Brain microvascular endothelial cell (primary cell): ENCODE measurements around the gene DCAKD.

Experiments
- DNase-seq: peaks from one replicate; pipeline ENCODE4 v3.0.0-alpha.2; 2020
- H3K27ac ChIP-seq: fragments of 250-450 bp; sonication (Bioruptor Pico); 2 replicates; pipeline ENCODE4 v1.5.1; 2020; ENCODE audit warnings: mild to moderate bottlenecking, moderate library complexity
- H3K27me3 ChIP-seq: fragments of 250-450 bp; sonication (Bioruptor Pico); replicated peaks from 2 replicates; pipeline ENCODE4 v1.5.1; 2020; ENCODE audit warnings: mild to moderate bottlenecking
- H3K36me3 ChIP-seq: fragments of 250-450 bp; sonication (Bioruptor Pico); replicated peaks from 2 replicates; pipeline ENCODE4 v1.5.1; 2020; ENCODE audit warnings: mild to moderate bottlenecking
- H3K4me3 ChIP-seq: 2 replicates; pipeline ENCODE4 v1.5.1; 2011; ENCODE audit warnings: low read depth, mild to moderate bottlenecking, control low read depth, low read length, moderate library complexity
- in situ Hi-C: cut with HindIII; loops from 2 replicates; pipeline ENCODE4 v1.10.0; 2017; ENCODE audit warnings: low sequenced_read_pairs, low pct_ligation_motif_present
- TF ChIP-seq, protein P1 (sequence below): IDR thresholded peaks from 2 replicates; pipeline ENCODE4 v1.5.1; 2011; ENCODE audit warnings: low read depth, mild to moderate bottlenecking, moderate library complexity, low read length, control low read depth, inconsistent platforms; ENCODE audit errors: missing control alignments

DCAKD gene

DNA sequence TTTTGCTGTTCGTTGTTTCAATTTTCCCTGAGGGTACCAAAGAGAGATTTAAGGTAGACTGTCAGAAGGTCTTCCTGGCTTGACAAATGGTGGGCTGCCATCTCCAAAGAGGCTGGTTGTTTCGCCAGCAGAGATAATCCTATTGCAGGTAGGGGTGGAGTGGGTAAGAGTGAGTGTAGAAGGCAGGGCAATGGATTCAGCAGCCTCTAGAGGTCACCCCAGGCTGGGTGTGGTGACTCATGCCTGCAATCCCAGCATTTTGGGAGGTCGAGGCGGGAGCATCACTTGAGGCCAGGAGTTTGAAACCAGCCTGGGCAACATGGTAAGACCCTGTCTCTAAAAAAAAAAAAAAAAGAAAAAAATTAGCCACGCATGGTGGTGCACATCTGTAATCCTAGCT, 34.6 kb downstream of the DCAKD start:
- H3K27ac ChIP-seq = no peak overlapping the region
- no peak overlapping the region for H3K4me3 ChIP-seq
- H3K27me3 ChIP-seq = no peaks in the 10 kb centered on the region
- H3K36me3 ChIP-seq = no peaks in the 10 kb centered on the region
- in situ Hi-C loops = loop anchor here (25.0 kb wide), 1 partner anchor 105 kb away; the partner anchor contains the start of gene GFAP
- TF ChIP-seq, protein P1, sequence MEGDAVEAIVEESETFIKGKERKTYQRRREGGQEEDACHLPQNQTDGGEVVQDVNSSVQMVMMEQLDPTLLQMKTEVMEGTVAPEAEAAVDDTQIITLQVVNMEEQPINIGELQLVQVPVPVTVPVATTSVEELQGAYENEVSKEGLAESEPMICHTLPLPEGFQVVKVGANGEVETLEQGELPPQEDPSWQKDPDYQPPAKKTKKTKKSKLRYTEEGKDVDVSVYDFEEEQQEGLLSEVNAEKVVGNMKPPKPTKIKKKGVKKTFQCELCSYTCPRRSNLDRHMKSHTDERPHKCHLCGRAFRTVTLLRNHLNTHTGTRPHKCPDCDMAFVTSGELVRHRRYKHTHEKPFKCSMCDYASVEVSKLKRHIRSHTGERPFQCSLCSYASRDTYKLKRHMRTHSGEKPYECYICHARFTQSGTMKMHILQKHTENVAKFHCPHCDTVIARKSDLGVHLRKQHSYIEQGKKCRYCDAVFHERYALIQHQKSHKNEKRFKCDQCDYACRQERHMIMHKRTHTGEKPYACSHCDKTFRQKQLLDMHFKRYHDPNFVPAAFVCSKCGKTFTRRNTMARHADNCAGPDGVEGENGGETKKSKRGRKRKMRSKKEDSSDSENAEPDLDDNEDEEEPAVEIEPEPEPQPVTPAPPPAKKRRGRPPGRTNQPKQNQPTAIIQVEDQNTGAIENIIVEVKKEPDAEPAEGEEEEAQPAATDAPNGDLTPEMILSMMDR = peak; percentile 48
- DNase-seq = no peak

DNA sequence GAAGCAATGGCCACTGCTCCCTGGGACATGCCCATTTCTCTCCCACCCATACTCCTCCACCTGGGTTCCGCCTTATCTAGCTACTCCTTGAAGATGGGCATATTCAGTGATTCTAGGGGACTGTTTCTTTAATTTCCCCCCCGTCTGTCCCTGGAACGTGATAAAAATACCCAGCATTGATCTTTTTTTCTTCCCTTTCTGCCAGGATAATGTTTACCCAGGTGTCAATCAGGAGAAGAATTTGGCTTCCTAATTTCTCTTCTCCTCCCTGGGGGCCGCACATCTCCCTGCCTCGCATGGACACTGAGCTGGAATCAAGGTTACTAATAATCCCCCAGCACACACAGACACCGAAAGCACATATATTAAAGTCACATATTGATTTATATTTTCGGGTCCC, 35.2 kb downstream of the DCAKD start:
- Histone ChIP-seq H3K36me3 (no peaks in the 10 kb centered on the region), H3K27ac (no peak overlapping the region), H3K4me3 (no peak overlapping the region), H3K27me3 (no peaks in the 10 kb centered on the region)
- DNase-seq = no peak
- TF ChIP-seq, protein P1 = no peak
- in situ Hi-C loops = loop anchor here (25.0 kb wide), 1 partner anchor 104 kb away; the partner anchor contains the start of gene GFAP

DNA sequence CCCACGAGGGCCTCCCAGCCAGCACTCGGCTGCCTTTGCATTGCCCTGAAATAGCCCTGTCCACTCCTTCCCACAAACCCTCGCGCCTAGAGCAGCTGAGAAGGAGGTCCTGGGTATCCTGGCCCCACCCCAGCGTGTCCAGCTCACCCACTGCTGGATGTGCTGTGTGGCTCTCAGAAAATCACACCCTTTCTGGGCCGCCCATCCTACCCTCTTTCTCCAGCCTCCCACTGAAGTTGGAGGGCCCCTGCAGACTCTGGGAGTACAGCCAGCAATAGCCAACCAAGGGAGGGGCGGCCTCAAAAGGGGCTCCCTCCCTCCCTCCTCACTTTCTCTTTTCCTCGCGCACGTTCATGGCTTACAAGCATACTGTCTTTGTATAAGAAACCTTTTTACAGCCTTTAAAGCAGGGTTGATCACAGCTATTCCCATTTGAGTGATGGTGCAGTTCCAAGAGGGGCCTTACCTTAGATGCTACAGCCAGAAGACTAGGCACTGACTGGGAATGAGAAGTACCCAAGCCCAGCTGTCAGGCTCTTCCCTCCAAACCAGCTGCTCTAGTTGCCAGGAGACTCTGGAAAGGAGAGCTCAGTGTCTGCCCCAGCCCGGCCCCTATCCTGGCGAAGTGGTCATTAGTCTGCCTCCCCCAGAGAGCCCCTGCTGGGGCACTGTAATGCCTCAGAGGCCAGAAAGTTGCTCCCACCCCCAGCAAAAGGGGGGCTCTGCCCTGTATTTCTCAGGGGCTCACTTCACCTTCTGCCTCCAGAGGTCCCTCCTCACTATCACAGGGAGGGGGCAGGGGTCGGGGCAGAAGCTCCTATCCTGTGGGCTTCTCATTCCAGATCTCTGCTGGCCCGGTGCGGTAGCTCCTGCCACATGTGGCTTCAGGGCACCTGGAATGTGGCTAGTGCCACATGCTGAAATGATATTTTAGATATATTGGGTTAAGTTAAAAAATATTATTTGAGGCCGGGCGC, 38.1 kb downstream of the DCAKD start:
- Histone ChIP-seq H3K4me3 (no peak overlapping the region), H3K36me3 (no peaks in the 10 kb centered on the region), H3K27ac (no peak overlapping the region), H3K27me3 (no peaks in the 10 kb centered on the region)
- DNase-seq = no peak
- in situ Hi-C loops = loop anchor here (25.0 kb wide), 1 partner anchor 101 kb away; the partner anchor contains the start of gene GFAP
- TF ChIP-seq, protein P1 = no peak

DNA sequence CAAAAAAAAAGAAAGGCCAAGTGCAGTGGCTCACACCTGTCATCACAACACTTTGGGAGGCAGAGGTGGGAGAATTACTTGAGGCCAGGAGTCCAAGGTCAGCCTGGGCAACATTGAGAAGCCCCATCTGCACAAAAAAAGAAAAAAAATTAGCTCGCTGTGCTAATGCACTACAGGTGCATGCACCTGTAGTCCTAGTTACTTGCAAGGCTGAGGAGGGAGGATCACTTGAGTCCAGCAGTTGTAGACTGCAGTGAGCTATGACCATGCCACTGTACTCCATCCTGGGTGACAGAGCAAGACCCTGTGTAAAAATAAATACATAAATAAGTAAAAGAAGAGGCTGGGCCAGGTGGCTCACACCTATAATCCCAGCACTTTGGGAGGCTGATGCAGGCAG, 39.7 kb downstream of the DCAKD start:
- TF ChIP-seq, protein P1 = no peak
- no peak for DNase-seq
- Histone ChIP-seq H3K27ac (no peak overlapping the region), H3K36me3 (no peaks in the 10 kb centered on the region), H3K27me3 (peaks cover 2% of the 10 kb centered on the region), H3K4me3 (no peak overlapping the region)
- in situ Hi-C loops = loop anchor here (25.0 kb wide), 1 partner anchor 99 kb away; the partner anchor contains the start of gene GFAP

DNA sequence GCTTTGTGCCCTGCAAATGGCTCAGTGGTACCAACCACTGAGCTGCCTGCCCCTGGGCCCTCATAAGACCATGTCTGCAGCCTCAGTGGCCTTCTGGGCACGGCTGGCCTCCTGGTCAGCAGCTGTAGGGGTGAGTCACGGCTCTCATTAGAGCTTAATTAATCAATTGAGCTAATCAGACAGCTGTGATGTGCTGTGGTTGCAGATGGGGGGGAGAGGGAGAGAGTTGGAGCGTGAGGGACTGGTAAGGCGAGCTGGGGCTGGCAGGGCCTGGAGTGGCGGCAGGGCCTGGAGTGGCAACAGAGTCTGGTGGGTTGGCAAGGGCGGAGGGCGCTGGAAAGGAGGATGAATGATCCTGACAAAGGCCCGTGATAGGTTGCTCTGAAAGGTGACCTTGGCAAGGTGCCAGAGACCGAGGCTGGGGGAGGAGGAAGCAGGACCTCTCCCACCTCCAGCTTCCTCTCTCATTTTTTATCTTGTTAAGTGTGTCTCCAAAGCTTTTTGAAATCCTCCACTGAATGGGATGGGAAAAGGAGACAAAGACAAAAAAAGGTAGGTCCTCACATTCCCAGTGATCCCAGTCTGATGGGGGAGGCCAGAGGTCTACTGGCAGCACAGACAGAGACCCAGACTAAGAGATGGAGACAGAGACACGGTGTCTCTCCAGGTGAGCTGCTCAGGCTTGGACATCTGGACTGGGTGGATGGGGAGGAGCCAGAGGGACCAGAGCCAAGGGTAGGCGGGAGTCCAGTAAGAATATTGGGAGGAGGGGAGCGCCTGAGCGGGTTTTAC, 41.6 kb downstream of the DCAKD start:
- TF ChIP-seq, protein P1 = no peak
- H3K27me3 ChIP-seq = peaks cover 10% of the 10 kb centered on the region
- in situ Hi-C loops = loop anchor here (25.0 kb wide), 1 partner anchor 98 kb away; the partner anchor contains the start of gene GFAP
- H3K27ac ChIP-seq = no peak overlapping the region
- no peak overlapping the region for H3K4me3 ChIP-seq
- H3K36me3 ChIP-seq = no peaks in the 10 kb centered on the region
- DNase-seq = no peak
